HCT116 (cell line): ENCODE results near the gene KRT28. TPM values are rescaled to one million over a fixed set of nuclear protein-coding genes. Genes with fewer than 3 reads are reported as not detected.

Experiments used
- ATAC-seq: fragments of 200-7000 bp; cut with Tn5 transposase; 2 replicates; pipeline ENCODE4 v1.9.1; 2020; ENCODE audit warnings: mild to moderate bottlenecking, moderate library complexity
- BruUV-seq: library from RNA; stranded (reverse); fragments of 400-500 nt; replicated peaks from 2 replicates; lab custom pipeline; 2021; lab: Mats Ljungman, UMichigan
- CTCF ChIA-PET: fragments of 300-600 bp; sonication (Branson Sonifier 250); formaldehyde crosslinking; loops from one replicate; lab custom pipeline; 2021; ENCODE audit warnings: antibody characterized with exemption; lab: Charles Lee
- POLR2A ChIA-PET: fragments of 300-600, 350-600 bp; sonication (Branson Sonifier 250); formaldehyde crosslinking; loops from one replicate; lab custom pipeline; 2021; ENCODE audit warnings: antibody characterized with exemption; lab: Charles Lee
- RAD21 ChIA-PET, 2 experiments: fragments of 300-600 bp; sonication (Branson Sonifier 250); formaldehyde crosslinking; loops; one replicate each; lab custom pipeline; 2023; ENCODE audit warnings: low total read pairs in 2 of 2; ENCODE audit not compliant: uncharacterized antibody in 2 of 2, unreplicated experiment in 2 of 2, low non-redundant PET in 1 of 2; lab: Charles Lee
- DNase-seq: peaks from one replicate; pipeline ENCODE4 v3.0.0-alpha.2; 2010; ENCODE audit warnings: low read depth, low spot score
- H2AFZ ChIP-seq: fragments of 200-600 bp; shearing (Covaris generic), sonication (generic); 2 replicates; pipeline ENCODE4 v1.6.1; 2017; ENCODE audit warnings: low read depth, mixed run types, mixed read lengths, antibody characterized with exemption, low read length; ENCODE audit not compliant: poor library complexity, severe bottlenecking
- H3K27ac ChIP-seq: 2 replicates; pipeline ENCODE4 v1.5.1; 2012; ENCODE audit warnings: low read depth, low read length
- H3K27me3 ChIP-seq: fragments of 200-600 bp; sonication (generic); 2 replicates; pipeline ENCODE4 v1.6.1; 2016; ENCODE audit warnings: mixed run types, low read length, mixed read lengths; ENCODE audit not compliant: insufficient read depth
- H3K36me3 ChIP-seq, 2 experiments: fragments of 200-500 bp in 1 of 2; fragments of 200-600 bp in 1 of 2; sonication (Bioruptor generic) in 1 of 2; sonication (generic) in 1 of 2; 2 replicates each; pipeline versions ENCODE4 v1.5.1 to v1.6.1; 2014 to 2016; ENCODE audit warnings: low read length in 2 of 2, inconsistent platforms in 1 of 2, mixed read lengths in 1 of 2, mixed run types in 1 of 2; ENCODE audit not compliant: insufficient read depth in 2 of 2, control insufficient read depth in 1 of 2
- H3K4me1 ChIP-seq, 2 experiments: fragments of 200-600 bp in 1 of 2; sonication (generic) in 1 of 2; 2 replicates each; pipeline versions ENCODE4 v1.5.1 to v1.6.1; 2012 to 2017; ENCODE audit warnings: low read length in 2 of 2, inconsistent platforms in 1 of 2, mild to moderate bottlenecking in 1 of 2, mixed read lengths in 1 of 2, mixed run types in 1 of 2, moderate library complexity in 1 of 2; ENCODE audit not compliant: insufficient read depth in 2 of 2, control insufficient read depth in 1 of 2
- H3K4me2 ChIP-seq: fragments of 200-600 bp; sonication (generic); 2 replicates; pipeline ENCODE4 v1.6.1; 2017; ENCODE audit warnings: mixed run types, low read length, mixed read lengths
- H3K4me3 ChIP-seq, 2 experiments: fragments of 200-600 bp in 1 of 2; sonication (generic) in 1 of 2; replicated peaks in 1 of 2; 2 replicates each; pipeline ENCODE4 v1.5.1; 2011 to 2016; ENCODE audit warnings: low read length in 2 of 2, control low read depth in 1 of 2, low read depth in 1 of 2, mild to moderate bottlenecking in 1 of 2, mixed read lengths in 1 of 2, mixed run types in 1 of 2
- H3K79me2 ChIP-seq: fragments of 200-600 bp; sonication (generic); 2 replicates; pipeline ENCODE4 v1.6.1; 2017; ENCODE audit warnings: mild to moderate bottlenecking, mixed run types, low read length, moderate library complexity, mixed read lengths; ENCODE audit not compliant: insufficient read depth
- H3K9ac ChIP-seq: fragments of 200-600 bp; sonication (generic); 2 replicates; pipeline ENCODE4 v1.6.1; 2016; ENCODE audit warnings: low read length, mixed read lengths
- H3K9me2 ChIP-seq: fragments of 200-600 bp; sonication (generic), shearing (Covaris generic); 2 replicates; pipeline ENCODE4 v1.6.1; 2017; ENCODE audit warnings: mixed run types, mild to moderate bottlenecking, moderate library complexity; ENCODE audit not compliant: insufficient read depth
- H3K9me3 ChIP-seq, 2 experiments: fragments of 200-500 bp in 1 of 2; fragments of 200-600 bp in 1 of 2; sonication (Bioruptor generic) in 1 of 2; sonication (generic) in 1 of 2; 2 replicates each; pipeline ENCODE4 v1.6.1; 2014 to 2017; ENCODE audit warnings: low read length in 2 of 2, mixed read lengths in 2 of 2, inconsistent platforms in 1 of 2, low read depth in 1 of 2, mild to moderate bottlenecking in 1 of 2, mixed run types in 1 of 2, moderate library complexity in 1 of 2; ENCODE audit not compliant: control insufficient read depth in 1 of 2, insufficient read depth in 1 of 2
- H4K20me1 ChIP-seq: fragments of 200-600 bp; sonication (generic), shearing (Covaris generic); 2 replicates; pipeline ENCODE4 v1.6.1; 2017; ENCODE audit warnings: mixed run types, mild to moderate bottlenecking, moderate library complexity; ENCODE audit not compliant: insufficient read depth
- ATF3 ChIP-seq: IDR thresholded peaks from 2 replicates; pipeline ENCODE4 v1.6.1; 2012
- CBX3 ChIP-seq: IDR thresholded peaks from 2 replicates; pipeline ENCODE4 v1.6.1; 2012; ENCODE audit warnings: low read depth
- CEBPB ChIP-seq: IDR thresholded peaks from 2 replicates; pipeline ENCODE4 v1.6.1; 2012; ENCODE audit warnings: low read depth
- CTCF ChIP-seq, 3 experiments: fragments of 200-600 bp in 1 of 3; sonication (generic) in 1 of 3; IDR thresholded peaks in 2 of 3; conservative IDR thresholded peaks in 1 of 3; 2 replicates each; pipeline ENCODE4 v1.5.1; 2012 to 2017; ENCODE audit warnings: low read depth in 2 of 3, low read length in 2 of 3, antibody characterized with exemption in 1 of 3, borderline replicate concordance in 1 of 3, control low read depth in 1 of 3, mild to moderate bottlenecking in 1 of 3, mixed read lengths in 1 of 3, mixed run types in 1 of 3, moderate library complexity in 1 of 3; ENCODE audit not compliant: insufficient read depth in 1 of 3
- EGR1 ChIP-seq: IDR thresholded peaks from 2 replicates; pipeline ENCODE4 v1.6.1; 2012; ENCODE audit warnings: low read depth
- ELF1 ChIP-seq: IDR thresholded peaks from 2 replicates; pipeline ENCODE4 v1.6.1; 2012; ENCODE audit warnings: low read depth, borderline replicate concordance
- EZH2 ChIP-seq: fragments of 200-600 bp; sonication (generic); IDR thresholded peaks from 2 replicates; pipeline ENCODE4 v1.6.1; 2017; ENCODE audit warnings: antibody characterized with exemption, mixed run types
- FOSL1 ChIP-seq: IDR thresholded peaks from 2 replicates; pipeline ENCODE4 v1.6.1; 2012; ENCODE audit warnings: low read depth
- JUND ChIP-seq: IDR thresholded peaks from 2 replicates; pipeline ENCODE4 v1.6.1; 2012
- POLR2A ChIP-seq: IDR thresholded peaks from 2 replicates; pipeline ENCODE4 v1.7.0; 2011; ENCODE audit warnings: borderline replicate concordance; ENCODE audit not compliant: insufficient read depth, insufficient read length; ENCODE audit errors: extremely low read depth
- POLR2AphosphoS5 ChIP-seq: IDR thresholded peaks from 2 replicates; pipeline ENCODE4 v1.6.1; 2011; ENCODE audit warnings: mild to moderate bottlenecking, low read depth, low read length, moderate library complexity
- RAD21 ChIP-seq: IDR thresholded peaks from 2 replicates; pipeline ENCODE4 v1.6.1; 2012; ENCODE audit warnings: low read depth, mild to moderate bottlenecking
- REST ChIP-seq: IDR thresholded peaks from 2 replicates; pipeline ENCODE4 v1.6.1; 2012; ENCODE audit warnings: low read depth
- SIN3A ChIP-seq: IDR thresholded peaks from 2 replicates; pipeline ENCODE4 v1.6.1; 2012; ENCODE audit warnings: low read depth
- SRF ChIP-seq: IDR thresholded peaks from 2 replicates; pipeline ENCODE4 v1.6.1; 2012; ENCODE audit warnings: low read depth
- TCF7L2 ChIP-seq: IDR thresholded peaks from 2 replicates; pipeline ENCODE4 v1.7.0; 2011; ENCODE audit warnings: borderline replicate concordance, inconsistent platforms; ENCODE audit not compliant: insufficient read depth, insufficient read length; ENCODE audit errors: extremely low read depth
- YY1 ChIP-seq: IDR thresholded peaks from 2 replicates; pipeline ENCODE4 v1.6.1; 2011; ENCODE audit warnings: low read length, low read depth, moderate library complexity, mild to moderate bottlenecking; ENCODE audit not compliant: insufficient replicate concordance; ENCODE audit errors: extremely low read depth
- ZBTB33 ChIP-seq: IDR thresholded peaks from 2 replicates; pipeline ENCODE4 v1.6.1; 2011; ENCODE audit warnings: mild to moderate bottlenecking, low read length, moderate library complexity; ENCODE audit not compliant: insufficient replicate concordance; ENCODE audit errors: extremely low read depth
- ZFX ChIP-seq: fragments of 450-650 bp; IDR thresholded peaks from 2 replicates; pipeline ENCODE4 v1.6.1; 2017
- ZNF274 ChIP-seq: fragments of 200-500 bp; sonication (Bioruptor generic); IDR thresholded peaks from 2 replicates; pipeline ENCODE4 v1.6.1; 2014; ENCODE audit warnings: mild to moderate bottlenecking, low read depth, low read length, inconsistent platforms
- intact Hi-C: fragments of 100-400 bp; cut with micrococcal nuclease; formaldehyde crosslinking; loops from 2 replicates; pipeline ENCODE4 v1.10.0; 2022
- total RNA-seq: library from RNA; stranded (reverse); gene quantifications from one replicate; pipeline ENCODE4 v1.2.1, GENCODE V29; 2021; ENCODE audit not compliant: unreplicated experiment

The KRT28 gene
- total RNA-seq, 1 experiment from 2014 or later, result not detected

- no peaks in the 10 kb centered on the region for H3K27me3 ChIP-seq
- DNase-seq (no peak), ATAC-seq (no peak)
- RAD21 ChIA-PET, result no interaction called here
- peaks cover 55% of the 10 kb centered on the region for H3K79me2 ChIP-seq
- H3K9me2 ChIP-seq, result no peaks in the 10 kb centered on the region
- no peak overlapping the region for H3K4me2 ChIP-seq
- no peak overlapping the region for H2AFZ ChIP-seq
- BruUV-seq, result no TSS peak
- peaks cover 3 to 34% of the 10 kb centered on the region in 2 experiments; a peak in 3 of 4 replicates for H3K4me1 ChIP-seq
- TF ChIP-seq ELF1, result no peak
- no peak for TF ChIP-seq ZBTB33
- no peak for TF ChIP-seq SIN3A
- TF ChIP-seq CTCF (IDR thresholded peaks at IDR 0.05 in 2 of 3, conservative IDR thresholded peaks at IDR 0.05 in 1 of 3; ENCODE audit: borderline replicate concordance in 1 of 3, insufficient read depth in 1 of 3, low read depth in 2 of 3, low read length in 2 of 3), result no peak
- no peak for TF ChIP-seq POLR2A
- no peak for TF ChIP-seq SRF
- no peak for TF ChIP-seq ZNF274
- no peak for TF ChIP-seq JUND
- TF ChIP-seq CBX3, result no peak
- no peak for TF ChIP-seq TCF7L2
- TF ChIP-seq YY1, result no peak
- no peak for TF ChIP-seq ZFX
- no peak for TF ChIP-seq EZH2
- no peak for TF ChIP-seq CEBPB
- TF ChIP-seq FOSL1, result no peak
- TF ChIP-seq EGR1, result no peak
- no peak for TF ChIP-seq RAD21
- TF ChIP-seq ATF3, result no peak
- TF ChIP-seq POLR2AphosphoS5, result no peak
- no peak for TF ChIP-seq REST
- POLR2A ChIA-PET, result no interaction called here
- H3K36me3 ChIP-seq, result peaks cover 3 to 10% of the 10 kb centered on the region in 2 experiments; a peak in 1 of 4 replicates
- H3K9me3 ChIP-seq, result no peaks in the 10 kb centered on the region
- CTCF ChIA-PET, result no interaction called here
- no peak overlapping the region for H3K27ac ChIP-seq
- intact Hi-C loops, result no loop called here
- no peak overlapping the region for H3K4me3 ChIP-seq
- no peaks in the 10 kb centered on the region for H4K20me1 ChIP-seq
- H3K9ac ChIP-seq, result no peak overlapping the region
These were observed 30.5 kb upstream of the KRT28 start for GRCh38 chr17:40830085-40830776.
